ENCODE measurements around the gene DROSHA.

Gene DROSHA

GRCh38 chr5:31378136-31378535 is 153.8 kb downstream of the DROSHA start:
- CTCF ChIA-PET, result no interaction called here
- POLR2A ChIA-PET, result no interaction called here
- TF ChIP-seq CTCF (IDR thresholded peaks at IDR 0.05; ENCODE audit: control extremely low read depth, extremely low read depth, low read depth, missing control alignments), result no peak
- DNase-seq (ENCODE audit: extremely low spot score), result no peak

GRCh38 chr5:31377274-31377946 is 154.5 kb downstream of the DROSHA start:
- TF ChIP-seq CTCF (IDR thresholded peaks at IDR 0.05; ENCODE audit: control extremely low read depth, extremely low read depth, low read depth, missing control alignments), result no peak
- ChIA-PET POLR2A (no interaction called here), CTCF (no interaction called here)
- DNase-seq (ENCODE audit: extremely low spot score), result no peak

GRCh38 chr5:31375999-31376720 is 155.7 kb downstream of the DROSHA start:
- ChIA-PET CTCF (no interaction called here), POLR2A (no interaction called here)

DNA sequence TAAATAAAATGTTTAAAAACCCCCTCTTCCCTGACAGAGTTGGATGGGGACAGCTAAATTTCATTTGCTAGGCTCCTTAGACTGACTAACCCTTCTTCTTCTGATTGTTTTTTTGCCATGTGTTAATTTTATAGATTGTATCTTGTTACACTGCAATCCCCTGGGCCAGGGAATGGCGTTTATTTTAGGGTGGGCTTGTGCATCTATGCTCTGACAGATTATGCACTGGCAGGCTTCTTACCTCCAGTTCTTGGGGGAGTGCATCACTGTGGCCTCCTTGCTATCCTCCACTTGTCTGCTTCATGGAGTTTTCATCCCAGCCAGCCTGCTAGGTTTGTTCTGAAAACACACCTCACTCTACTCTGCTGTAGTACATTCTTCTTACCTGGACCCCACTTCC is 159.8 kb downstream of the DROSHA start:
- TF ChIP-seq CTCF (IDR thresholded peaks at IDR 0.05; ENCODE audit: control extremely low read depth, extremely low read depth, low read depth, missing control alignments), result no peak
- ChIA-PET CTCF (no interaction called here), POLR2A (no interaction called here)
- DNase-seq (ENCODE audit: extremely low spot score), result no peak

More at GRCh38 chr5:31375999-31376720, 155.7 kb downstream of the DROSHA start:
- no peak for DNase-seq (ENCODE audit: extremely low spot score)
- no peak for TF ChIP-seq CTCF (IDR thresholded peaks at IDR 0.05; ENCODE audit: control extremely low read depth, extremely low read depth, low read depth, missing control alignments)

- TF ChIP-seq CTCF (IDR thresholded peaks at IDR 0.05; ENCODE audit: control extremely low read depth, extremely low read depth, low read depth, missing control alignments), result no peak
- POLR2A ChIA-PET, result no interaction called here
- CTCF ChIA-PET, result no interaction called here
- DNase-seq (ENCODE audit: extremely low spot score), result no peak
Observed at GRCh38 chr5:31366941-31367340, 165.0 kb downstream of the DROSHA start.

GRCh38 chr5:31365776-31366175 is 166.1 kb downstream of the DROSHA start:
- no peak for TF ChIP-seq CTCF (IDR thresholded peaks at IDR 0.05; ENCODE audit: control extremely low read depth, extremely low read depth, low read depth, missing control alignments)
- ChIA-PET CTCF (no interaction called here), POLR2A (no interaction called here)
- no peak for DNase-seq (ENCODE audit: extremely low spot score)
